ENCODE results near the gene TREML4. TPM values are rescaled to one million over a fixed set of nuclear protein-coding genes. Genes with fewer than 3 reads are reported as not detected.

TREML4 gene
- total and polyA plus RNA-seq, 9 of the 15 experiments (the other 6 are each of a cell fraction or from before 2014, with no cell fraction given), result not detected

GRCh38 chr6:41201764-41202173 lies 26.4 kb upstream of the TREML4 start (continued):
- TF ChIP-seq ZNF121 (CRISPR knock-in tag; conservative IDR thresholded peaks at IDR 0.05) (no peak), CAMTA2 (CRISPR knock-in tag; conservative IDR thresholded peaks at IDR 0.05) (no peak), NR2C1 (IDR thresholded peaks at IDR 0.05) (no peak), NR2C1 (tag; IDR thresholded peaks at IDR 0.05) (no peak), ZNF780A (CRISPR knock-in tag; IDR thresholded peaks at IDR 0.05) (no peak), VEZF1 (CRISPR knock-in tag; IDR thresholded peaks at IDR 0.05) (peak; percentile 10; the same call in 1 of the 2 replicates), SREBF2 (CRISPR knock-in tag; IDR thresholded peaks at IDR 0.05) (no peak), KAT8 (IDR thresholded peaks at IDR 0.05; ENCODE audit: low read depth) (no peak), PREB (CRISPR knock-in tag; IDR thresholded peaks at IDR 0.05) (no peak), RBBP5 (IDR thresholded peaks at IDR 0.05; ENCODE audit: borderline replicate concordance, insufficient read depth, low read length, poor library complexity, severe bottlenecking) (no peak), AFF1 (IDR thresholded peaks at IDR 0.05; ENCODE audit: low read depth in 1 of 2, partially characterized antibody in 2 of 2) (no peak), SIX5 (IDR thresholded peaks at IDR 0.05; ENCODE audit: borderline replicate concordance in 1 of 2, insufficient read depth in 1 of 2, low read depth in 1 of 2, low read length in 2 of 2) (no peak), SRSF9 (IDR thresholded peaks at IDR 0.05; ENCODE audit: borderline replicate concordance, low read depth, low read length) (no peak), USF2 (CRISPR knock-in tag; IDR thresholded peaks at IDR 0.05) (no peak), POLR2G (IDR thresholded peaks at IDR 0.05; ENCODE audit: low read depth, low read length) (no peak), ERF (CRISPR knock-in tag; IDR thresholded peaks at IDR 0.05) (no peak), FOS (IDR thresholded peaks at IDR 0.05; ENCODE audit: extremely low read depth, insufficient read length) (no peak), CHAMP1 (IDR thresholded peaks at IDR 0.05) (no peak)
